Measurements from ENCODE around the gene RBM39.

The RBM39 gene

GRCh38 chr20:35734374-35734773, 7.7 kb downstream of the RBM39 start:
- TF ChIP-seq, protein P1, sequence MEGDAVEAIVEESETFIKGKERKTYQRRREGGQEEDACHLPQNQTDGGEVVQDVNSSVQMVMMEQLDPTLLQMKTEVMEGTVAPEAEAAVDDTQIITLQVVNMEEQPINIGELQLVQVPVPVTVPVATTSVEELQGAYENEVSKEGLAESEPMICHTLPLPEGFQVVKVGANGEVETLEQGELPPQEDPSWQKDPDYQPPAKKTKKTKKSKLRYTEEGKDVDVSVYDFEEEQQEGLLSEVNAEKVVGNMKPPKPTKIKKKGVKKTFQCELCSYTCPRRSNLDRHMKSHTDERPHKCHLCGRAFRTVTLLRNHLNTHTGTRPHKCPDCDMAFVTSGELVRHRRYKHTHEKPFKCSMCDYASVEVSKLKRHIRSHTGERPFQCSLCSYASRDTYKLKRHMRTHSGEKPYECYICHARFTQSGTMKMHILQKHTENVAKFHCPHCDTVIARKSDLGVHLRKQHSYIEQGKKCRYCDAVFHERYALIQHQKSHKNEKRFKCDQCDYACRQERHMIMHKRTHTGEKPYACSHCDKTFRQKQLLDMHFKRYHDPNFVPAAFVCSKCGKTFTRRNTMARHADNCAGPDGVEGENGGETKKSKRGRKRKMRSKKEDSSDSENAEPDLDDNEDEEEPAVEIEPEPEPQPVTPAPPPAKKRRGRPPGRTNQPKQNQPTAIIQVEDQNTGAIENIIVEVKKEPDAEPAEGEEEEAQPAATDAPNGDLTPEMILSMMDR (conservative IDR thresholded peaks at IDR 0.05) = no peak
- H3K27ac ChIP-seq = no peak overlapping the region

DNA sequence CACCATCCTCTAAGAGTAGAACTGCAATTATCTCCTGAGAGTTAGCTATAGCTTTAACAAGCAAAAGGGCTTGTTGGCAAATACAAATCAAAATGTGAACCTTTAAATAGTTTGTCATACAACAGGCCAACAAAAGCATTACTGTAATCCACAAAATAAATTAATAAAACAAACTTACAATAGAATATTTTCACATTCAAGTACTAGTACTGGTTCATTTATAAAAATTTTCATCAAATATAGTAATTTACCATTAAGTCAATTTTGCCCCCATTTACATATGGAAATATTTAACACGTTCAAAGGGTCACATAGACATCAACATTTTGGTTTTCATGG, 9.4 kb downstream of the RBM39 start:
- TF ChIP-seq, protein P1 (conservative IDR thresholded peaks at IDR 0.05) = no peak
- H3K27ac ChIP-seq = no peak overlapping the region

DNA sequence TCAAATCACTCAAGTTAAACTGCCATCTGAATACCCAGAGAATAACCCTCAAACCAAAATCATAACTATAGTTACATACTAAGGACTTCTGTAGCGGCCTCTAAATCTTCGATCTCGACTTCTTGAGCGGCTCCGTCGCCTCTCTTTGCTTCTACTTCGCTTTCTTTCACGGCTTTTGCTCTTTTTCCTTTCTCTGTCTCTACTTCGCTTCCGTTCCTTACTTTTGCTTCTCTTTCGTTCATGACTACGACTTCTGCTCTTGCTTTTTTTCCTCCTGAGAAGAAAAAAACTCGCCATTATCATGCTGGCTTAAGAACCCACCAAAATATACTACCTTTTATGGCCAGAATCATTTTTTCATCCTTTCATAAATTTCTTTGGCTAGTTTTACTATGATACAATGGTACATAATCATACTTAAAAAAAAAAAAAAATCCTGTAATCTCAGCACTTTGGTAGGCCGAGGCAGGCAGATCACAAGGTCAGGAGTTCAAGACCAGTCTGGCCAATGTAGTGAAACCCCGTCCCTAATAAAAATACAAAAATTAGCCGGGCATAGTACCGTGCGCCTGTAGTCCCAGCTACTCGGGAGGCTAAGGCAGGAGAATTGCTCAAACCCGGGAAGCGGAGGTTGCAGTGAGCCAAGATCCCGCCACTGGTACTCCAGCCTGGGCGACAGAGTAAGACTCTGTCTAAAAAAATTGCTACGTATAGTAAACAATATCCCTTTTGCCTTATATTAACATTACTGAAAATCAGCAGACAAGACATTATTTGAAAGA, 10.0 kb downstream of the RBM39 start:
- no peak overlapping the region for H3K27ac ChIP-seq
- TF ChIP-seq, protein P1 (conservative IDR thresholded peaks at IDR 0.05) = no peak

- H3K27ac ChIP-seq = no peak overlapping the region
Observed at GRCh38 chr20:35731469-35731788, 10.6 kb downstream of the RBM39 start.

DNA sequence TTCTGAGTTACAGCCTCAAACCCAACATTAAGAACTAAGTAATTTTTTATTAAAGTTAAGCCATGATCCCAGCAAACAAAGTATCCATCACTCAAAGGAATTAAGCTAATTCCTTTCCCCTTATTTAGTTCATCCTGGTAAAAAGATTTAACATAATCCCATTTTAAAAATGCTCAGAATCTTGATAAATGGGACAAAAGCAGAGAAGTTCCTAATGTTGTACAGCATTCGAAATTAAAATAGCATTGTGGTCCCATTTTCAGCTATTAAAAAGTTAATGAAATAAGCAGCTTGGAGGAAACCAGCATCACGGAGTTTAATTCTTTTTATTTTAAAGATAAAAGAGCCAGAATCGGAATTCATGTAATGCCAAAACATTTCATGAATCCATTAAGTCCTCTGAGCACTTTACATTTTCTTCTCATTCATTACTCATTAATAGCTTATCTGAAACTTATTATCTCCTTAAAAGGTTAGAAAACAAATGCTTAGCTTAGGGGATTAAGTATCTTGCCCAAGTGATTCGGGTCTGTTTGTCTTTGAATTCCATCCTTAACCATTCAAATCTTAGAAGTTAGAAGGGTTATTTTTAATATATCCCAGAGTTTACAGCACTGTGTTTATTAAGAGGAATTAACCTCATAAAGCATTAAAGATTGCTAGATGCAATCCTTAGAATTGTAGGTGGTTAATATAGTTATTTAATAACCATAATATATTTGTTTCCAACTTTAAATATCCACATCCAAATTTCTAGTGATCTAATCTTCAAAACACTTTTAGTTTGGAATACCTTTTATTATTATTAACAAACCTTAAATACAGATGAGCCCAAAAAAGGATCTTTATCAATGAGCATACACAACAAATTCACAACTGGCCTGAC, 11.2 kb downstream of the RBM39 start:
- TF ChIP-seq, protein P1 (conservative IDR thresholded peaks at IDR 0.05) = no peak
- no peak overlapping the region for H3K27ac ChIP-seq

More at GRCh38 chr20:35731469-35731788, 10.6 kb downstream of the RBM39 start:
- TF ChIP-seq, protein P1 (conservative IDR thresholded peaks at IDR 0.05) = no peak

DNA sequence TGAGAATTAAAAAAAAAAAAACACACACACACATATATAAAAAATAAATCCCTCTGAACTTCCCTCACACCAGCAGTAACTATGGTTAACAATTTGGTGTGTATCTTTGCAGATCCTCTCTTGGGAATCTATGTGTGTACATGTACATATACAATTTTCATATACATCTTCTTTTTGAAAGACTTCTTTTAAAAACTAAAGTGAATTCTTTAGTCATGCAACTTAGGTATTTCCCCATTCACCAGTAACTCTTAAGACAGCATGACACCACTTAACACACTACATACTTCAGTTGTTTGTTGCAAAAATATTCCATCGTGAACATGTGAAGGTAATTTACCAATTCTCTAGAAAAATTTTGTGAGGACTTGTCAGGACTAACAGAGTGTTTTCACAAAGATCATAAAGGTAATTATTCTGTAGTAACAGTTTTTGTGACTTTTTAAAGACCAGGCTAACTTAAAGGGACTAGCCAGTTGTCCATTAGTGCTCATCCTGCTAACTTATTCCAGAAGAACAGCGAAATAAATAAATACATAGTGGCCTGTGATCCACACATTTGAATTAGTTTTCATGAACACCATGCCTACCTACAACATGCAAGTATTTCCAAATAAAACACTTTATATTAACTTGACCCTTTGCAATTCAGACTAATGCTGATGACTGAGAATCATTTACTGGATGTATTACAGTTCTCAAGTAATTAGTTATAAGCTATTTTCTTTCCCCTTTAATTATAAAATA, 12.1 kb downstream of the RBM39 start:
- TF ChIP-seq, protein P1 (conservative IDR thresholded peaks at IDR 0.05) = no peak
- no peak overlapping the region for H3K27ac ChIP-seq

GRCh38 chr20:35729283-35729807, 12.7 kb downstream of the RBM39 start:
- TF ChIP-seq, protein P1 (conservative IDR thresholded peaks at IDR 0.05) = no peak

More at GRCh38 chr20:35729283-35729807, 12.7 kb downstream of the RBM39 start:
- no peak overlapping the region for H3K27ac ChIP-seq

Data from VCaP (cell line).